GM11168 (cell line): Measurements from ENCODE around the gene PALLD.
"Not testable (repeated sequence)": the region's sequence is repeated elsewhere in the genome, so short reads cannot be mapped to it uniquely, and the experiment has no call there.

Experiments
- in situ Hi-C: fragments of 300-500 bp; cut with MboI; formaldehyde crosslinking; loops from one replicate; pipeline ENCODE4 v1.12.0; 2022; ENCODE audit warnings: low sequenced_read_pairs; ENCODE audit not compliant: unreplicated experiment

The PALLD gene

DNA sequence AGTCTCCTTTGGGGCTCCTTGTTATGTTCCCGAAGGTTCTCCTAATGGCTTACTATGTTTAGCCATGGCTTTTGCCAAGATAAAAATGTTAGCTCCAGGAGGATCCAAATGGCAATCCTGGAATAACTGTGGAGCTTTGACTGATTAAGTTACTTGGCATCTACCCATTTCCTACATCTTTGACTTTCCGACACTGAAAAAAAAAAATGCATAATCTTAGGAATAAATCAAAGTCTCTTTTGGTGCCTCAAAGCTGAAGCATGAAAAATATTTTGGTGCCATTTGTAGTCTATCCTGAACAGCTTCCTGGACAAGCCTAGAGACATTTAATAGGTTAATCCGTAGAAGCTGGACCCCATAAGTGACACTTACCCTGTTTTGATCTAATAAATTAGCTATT is 191.7 kb downstream of the PALLD start:
- in situ Hi-C loops, result no loop called here

DNA sequence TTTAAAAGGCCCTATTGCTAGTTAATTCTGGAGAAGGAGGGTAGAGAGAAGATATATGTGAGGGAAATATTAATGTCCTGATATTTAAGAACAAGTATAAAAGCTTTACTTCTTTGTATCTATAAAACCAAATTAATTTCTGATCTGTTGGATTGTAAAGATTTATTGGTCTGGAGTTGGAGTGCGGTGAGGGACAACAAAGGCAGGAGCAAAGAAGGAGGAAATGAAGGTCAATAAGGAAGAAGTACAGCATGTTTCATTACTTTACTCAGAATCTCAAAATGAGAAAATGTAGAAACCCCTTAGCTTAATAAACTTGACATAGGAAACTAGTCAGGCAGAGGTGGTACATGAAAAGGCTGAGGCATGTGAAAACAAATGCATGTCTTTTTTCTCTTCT is 192.9 kb downstream of the PALLD start:
- in situ Hi-C loops, result no loop called here

DNA sequence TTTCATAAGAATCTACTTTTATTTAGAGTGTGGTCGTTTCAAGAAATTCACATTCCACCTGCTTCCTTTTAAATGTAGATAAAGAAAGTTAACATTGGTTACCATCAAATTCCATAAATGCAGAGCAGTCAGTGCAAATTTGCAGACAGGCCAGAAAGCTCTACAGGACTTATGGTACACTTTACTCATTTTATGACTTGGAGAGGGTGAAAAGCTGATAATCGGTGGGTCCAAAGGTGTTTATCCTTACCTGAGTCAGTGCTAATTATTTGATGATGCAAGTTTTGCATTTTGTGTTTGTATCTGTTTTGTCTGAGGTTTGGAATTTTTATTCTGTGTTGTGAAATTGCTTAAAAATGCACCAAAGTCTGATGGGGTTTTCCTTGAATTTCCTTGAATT is 193.3 kb downstream of the PALLD start:
- in situ Hi-C loops, result no loop called here

DNA sequence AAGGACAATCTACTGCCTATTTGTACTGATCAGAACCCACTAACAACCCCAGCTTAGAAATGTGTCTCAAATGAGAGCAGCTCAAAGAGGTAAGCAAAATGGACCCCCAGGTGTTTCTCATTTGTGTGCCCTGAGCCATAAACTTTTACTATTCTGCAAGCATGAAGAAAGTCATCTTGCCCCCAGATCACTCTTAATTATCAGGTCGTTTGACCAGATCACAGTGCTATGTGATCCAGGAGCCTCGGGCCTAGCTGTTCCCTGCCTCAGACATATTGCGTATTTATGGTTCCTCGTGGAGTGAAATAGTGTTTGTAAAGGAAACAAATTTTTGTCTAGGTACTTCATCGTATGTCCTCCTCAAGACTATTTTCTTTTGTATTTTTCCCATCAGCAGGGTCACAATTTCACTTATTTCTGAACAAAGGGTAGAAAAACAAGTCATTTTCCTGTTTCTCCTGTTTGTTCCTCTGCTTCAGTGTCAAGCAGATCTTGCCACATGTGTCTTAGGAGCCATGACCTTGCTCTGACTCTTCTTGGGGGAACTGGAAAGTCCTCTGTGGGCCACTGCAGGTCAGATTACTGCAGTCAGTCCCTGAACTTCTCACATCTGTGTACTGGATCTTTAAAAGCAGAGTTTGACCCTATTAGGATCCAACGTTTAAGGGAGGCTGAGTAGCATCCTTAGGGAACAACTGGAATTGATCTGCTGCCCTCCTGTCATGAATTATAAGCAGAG is 194.9 kb downstream of the PALLD start:
- in situ Hi-C loops, result no loop called here

DNA sequence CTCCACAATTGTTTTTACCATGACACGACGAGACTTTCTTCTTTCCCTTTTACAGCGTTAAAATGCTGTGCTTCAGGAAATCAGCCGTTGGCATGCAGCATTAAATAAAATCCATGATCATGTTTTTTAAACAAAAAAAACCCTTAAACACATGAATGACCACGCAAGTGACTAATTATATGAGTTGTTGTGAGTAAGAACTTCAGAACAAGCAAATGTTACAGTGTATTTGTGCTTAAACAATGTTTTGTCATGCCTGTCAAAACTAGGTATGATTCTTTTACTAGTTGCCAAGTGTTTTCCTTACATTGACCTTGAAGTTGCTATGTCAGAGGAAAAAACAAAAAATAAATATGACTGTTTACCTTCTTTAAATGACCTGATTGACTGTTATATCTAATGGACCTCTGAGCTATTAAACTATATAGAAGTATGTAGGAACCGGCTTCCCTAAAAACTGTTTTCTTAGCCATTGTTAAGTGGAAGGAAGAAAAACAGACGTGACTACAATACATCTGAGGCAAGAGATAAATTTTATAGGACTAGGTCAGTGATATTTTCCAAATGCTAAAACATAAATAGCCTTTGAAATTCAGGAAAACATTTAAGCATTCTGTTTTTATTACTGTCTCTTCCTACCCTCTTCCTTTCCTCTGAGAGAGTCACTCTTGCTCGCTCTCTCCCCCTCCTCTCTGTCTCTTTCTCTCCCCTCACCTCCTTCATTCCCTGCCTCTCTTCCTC is 197.1 kb downstream of the PALLD start:
- in situ Hi-C loops, result no loop called here

DNA sequence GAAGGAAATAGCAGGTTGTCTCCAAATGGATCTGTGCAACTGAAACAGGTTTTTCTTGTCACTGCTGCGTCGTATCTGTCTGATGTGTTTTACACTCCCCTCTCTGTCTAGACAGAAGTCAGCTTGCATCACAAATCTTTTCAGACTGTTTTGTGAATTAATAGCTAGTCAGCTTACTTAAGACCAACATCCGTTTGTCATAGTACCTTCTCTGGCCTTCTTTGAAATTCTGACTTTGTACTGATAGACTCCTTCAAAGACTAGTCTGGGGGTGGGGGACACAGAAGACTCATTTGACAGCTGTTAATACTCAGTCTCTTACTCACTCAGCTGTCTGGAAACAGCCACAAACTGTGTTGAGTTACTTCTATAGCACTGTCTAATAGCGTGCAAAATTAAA is 197.8 kb downstream of the PALLD start:
- in situ Hi-C loops, result no loop called here

DNA sequence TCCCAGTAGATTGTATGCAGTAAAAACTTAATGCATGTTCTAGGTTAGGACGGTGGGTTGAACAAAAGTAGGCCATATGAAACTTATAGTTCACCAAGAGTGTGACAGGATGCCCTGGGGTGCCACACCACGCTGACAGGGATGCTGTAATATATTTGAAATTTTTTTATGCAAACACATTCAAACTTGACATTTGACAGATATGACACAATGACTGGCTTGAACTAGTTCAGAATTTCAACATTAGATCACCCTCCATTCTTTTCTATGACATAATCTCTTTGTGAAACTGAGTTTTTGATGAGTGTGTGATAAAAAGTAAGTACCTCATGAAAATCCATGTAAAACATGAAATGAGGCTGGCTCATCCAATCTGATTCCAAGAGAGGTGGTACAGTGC is 198.4 kb downstream of the PALLD start:
- in situ Hi-C loops, result no loop called here

DNA sequence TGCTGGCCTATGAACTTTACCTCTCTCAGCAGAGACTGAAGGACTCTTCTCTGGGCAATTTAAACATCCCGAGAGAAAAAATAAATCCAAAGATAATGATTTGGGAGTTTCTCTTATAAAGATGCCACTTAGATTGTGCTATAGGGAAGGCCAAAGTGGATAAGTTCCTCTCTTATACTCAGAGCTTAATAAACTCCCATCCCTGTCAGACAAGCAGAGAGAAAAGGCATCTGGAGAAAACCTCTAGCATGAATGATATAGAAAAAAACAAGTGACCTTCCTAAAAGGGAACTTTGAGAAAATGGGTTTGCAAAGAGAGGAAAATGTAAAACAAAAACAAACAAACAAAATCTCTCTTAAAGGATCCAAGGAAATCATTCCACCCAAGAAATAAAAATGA is 199.4 kb downstream of the PALLD start:
- in situ Hi-C loops, result no loop called here

DNA sequence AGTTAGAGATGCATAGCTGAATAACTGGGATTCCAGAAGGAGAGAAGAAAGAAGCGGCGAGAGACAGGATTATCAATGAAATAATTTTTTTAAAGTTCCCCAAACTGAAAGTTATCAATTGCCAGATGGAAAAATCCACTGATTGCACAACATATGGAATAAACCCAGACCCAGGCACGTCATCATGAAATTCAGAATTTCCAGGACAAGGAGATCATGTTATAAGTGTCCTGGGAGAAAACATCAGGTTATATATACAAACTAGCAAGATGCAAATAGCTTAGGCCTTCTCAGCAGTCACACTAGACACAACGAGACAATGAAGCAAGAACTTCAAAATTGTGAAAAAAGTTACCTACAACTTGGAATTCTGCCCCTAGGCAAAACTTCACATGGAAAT is 200.0 kb downstream of the PALLD start:
- in situ Hi-C loops, result no loop called here

DNA sequence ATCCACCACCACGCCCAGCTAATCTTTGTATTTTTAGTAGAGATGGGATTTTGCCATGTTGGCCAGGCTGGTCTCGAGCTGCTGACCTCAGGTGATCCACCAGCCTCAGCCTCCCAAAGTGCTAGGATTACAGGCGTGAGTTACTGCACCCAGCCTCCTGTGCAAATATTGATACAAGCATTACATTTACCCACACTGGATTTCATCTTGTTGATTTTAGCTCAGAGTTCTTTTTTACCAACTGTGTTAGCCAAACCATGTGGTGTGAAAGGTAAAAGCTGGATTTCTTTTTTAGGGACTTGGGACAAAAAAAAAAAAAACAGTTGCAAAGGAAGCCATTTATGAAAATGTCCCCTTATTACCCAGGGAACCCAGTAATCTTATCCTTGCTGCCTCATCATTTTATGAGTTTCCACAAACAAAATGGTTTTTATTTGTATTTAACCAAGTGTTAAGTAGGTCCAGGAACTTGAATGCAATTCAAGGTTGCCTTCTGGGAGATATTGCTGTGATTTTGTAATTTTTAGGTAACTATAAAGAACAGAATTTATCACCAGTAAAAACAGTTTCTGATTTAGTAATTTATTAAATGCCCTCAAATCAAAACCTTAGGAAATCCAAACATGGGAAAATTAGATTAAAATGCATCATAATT is 202.5 kb downstream of the PALLD start:
- in situ Hi-C loops, result no loop called here

DNA sequence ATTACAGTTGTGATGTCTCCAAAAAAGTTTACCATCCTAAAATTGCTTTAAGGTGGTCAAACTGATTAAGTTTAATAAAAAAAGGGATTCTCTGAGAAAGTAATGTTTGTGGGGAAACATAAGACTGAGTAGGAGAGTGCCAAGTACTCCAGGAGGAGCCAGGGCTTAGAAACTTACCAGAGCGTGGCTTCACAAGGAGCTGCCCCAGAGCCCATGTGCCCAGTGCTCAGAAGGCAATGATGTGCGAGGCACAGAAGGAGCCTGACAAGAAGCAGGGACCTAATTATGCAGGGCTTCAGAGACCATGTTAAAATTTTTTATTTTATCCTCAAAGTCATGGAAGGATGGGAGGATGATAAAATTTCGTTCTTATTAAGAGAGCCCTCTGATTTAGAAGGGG is 204.2 kb downstream of the PALLD start:
- in situ Hi-C loops, result no loop called here

DNA sequence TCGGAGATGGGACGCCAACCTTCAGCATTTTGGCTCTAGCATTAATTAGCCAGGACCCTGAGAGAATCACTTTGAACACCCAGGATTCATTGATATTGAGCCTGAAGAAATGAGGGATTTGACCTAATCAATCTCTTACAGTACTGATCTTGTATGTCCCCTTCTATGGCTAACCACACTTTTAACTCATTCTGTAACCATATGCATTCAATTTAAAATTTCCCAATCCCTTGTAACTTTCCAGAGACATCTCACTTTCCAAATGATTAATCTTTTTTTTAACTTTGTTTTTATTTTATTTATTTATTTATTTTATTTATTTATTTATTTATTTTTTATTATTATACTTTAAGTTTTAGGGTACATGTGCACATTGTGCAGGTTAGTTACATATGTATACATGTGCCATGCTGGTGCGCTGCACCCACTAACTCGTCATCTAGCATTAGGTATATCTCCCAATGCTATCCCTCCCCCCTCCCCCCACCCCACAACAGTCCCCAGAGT is 205.8 kb downstream of the PALLD start:
- in situ Hi-C loops, result not testable (repeated sequence)

DNA sequence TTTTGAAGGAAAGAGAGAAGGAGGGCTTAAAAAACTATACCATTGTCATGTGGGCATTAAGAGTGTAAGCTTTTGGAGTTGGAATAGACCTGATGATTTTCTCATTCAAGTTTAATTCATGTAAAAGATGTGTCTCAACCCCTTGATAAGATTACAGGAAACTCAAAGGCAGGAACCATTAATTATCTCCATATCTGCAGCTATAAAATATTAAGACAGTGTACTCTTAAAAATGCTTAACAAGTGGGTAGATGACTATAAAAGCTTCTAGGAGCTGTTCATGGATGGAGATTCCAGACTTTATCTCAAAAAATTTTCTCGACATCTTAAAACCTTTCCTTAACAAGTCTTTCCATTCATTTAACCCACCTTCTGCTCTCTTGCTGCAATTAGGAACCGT is 208.3 kb downstream of the PALLD start:
- in situ Hi-C loops, result no loop called here

DNA sequence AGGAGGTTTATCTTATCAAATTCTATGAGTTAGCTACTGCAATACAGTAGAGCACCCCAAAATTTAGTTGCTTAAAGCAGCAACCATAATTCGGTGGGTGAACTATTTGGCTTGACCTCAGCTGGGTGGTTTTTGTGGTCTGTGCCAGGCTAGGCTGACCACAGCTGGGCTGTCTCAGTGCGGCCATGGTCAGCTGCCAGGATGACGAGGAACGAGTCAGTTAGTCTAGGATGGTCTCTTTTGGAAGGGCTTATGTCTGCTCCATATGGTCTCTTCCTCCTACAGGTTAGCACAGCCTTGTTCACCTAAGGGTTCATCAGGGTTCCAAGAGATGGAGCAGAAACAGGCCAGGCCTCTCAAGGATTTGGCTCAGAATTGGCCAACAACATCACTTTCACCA is 210.4 kb downstream of the PALLD start:
- in situ Hi-C loops, result no loop called here

DNA sequence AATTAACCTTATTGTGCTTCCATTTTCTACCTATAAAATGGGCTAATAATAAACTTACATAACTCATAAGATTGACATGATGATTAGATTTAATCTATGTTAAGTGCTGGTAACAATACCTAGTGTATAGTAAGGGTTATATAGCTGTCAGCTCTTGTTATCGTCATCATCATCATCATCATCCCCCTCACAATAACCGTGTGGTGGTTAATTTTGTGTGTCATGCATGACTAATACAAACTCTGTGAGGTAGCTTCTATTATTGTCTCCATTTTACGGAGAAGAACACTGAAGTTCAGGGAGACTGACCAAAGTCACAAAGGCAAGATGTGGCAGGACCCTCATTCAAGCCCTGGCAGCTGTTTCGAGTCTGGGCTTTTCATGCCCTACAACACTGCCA is 211.3 kb downstream of the PALLD start:
- in situ Hi-C loops, result no loop called here

DNA sequence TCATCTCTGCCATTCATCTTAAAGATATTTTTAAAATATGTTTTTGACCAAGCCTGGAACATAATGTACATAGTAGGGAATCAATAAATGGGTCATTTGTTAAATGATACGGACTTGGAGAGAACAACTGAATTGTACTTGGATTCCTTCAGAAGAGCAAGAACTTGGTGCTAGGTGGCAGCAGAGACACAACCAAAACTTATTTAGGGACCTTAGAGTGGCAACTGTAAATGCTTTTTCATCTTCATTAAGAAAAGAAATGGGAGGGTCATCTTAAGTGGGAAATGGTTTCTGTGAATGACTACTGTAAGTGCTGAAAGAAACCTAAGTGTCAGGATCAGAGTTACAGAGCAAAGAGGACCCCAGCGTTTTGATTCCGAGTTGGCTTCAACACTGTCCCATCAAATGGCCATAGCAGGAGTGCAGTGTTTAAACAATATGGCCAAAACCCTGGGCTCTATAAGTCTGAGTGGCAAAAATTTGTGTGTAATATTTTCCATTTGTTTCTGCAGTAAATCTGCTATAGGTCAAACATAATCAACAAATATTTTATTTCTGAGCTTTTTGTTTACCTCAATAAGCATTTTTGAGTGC is 213.6 kb downstream of the PALLD start:
- in situ Hi-C loops, result no loop called here

DNA sequence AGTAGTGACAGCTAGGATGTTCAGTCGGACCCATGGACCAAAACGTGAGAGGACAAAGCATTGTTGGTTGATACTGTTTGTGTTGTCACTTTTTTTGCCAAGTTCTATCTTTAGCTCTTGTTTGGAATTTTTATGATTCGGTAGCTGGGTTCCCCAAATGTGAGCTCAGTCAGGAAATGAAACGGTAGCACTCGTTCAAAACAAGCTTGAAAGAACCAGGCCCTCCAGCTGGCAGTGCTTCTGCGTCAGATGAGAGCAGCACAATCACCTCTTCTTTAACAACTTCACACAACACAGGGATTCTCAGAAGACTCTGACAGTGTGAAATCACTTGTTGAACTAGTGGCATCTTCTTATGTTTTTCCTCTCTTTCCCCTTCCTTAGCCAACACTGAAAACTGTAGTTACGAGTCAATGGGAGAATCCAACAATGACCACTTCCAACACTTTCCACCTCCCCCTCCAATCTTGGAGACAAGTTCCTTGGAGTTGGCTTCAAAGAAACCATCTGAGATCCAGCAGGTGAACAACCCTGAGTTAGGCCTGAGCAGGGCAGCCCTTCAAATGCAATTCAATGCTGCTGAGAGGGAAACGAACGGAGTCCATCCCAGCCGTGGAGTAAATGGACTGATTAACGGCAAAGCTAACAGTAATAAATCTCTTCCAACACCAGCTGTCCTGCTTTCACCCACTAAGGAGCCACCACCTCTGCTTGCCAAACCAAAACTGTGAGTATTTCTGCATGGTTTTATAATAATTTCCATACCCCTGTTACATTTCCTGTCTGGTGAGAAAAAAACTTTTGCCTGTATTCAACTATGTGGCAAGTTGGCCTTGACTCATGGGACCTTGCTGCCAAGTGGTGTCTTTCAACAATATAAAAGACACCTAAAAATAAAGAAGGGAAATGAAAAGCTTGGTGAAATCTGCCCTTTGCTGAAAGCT is 214.6 kb downstream of the PALLD start:
- in situ Hi-C loops, result no loop called here

DNA sequence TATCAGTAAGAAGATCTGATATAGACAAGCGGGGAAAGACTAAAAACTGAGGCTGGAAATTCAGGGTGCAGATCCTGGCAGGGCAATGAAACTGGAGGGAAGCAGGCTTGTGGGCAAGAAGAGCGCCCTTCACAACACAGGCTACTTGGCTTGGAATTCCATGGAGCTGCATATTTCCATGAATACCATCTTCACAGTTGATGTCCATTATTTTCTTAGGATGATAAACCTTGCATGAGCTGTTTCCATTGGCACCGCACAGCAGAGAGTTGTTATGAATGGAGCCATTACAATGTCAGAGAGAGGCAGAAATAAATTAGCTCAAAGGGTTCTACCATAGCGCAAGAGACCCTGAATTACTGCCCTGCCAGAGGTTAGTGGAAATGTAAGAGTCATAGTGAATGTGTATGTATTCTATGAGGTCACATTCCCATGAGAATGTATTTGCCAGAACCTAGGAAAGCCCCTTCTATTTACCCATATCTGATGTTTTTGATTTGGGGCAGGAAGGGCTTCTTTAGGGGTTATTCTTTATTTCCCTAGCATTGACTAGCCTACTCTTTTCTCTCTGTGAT is 215.6 kb downstream of the PALLD start:
- in situ Hi-C loops, result no loop called here

DNA sequence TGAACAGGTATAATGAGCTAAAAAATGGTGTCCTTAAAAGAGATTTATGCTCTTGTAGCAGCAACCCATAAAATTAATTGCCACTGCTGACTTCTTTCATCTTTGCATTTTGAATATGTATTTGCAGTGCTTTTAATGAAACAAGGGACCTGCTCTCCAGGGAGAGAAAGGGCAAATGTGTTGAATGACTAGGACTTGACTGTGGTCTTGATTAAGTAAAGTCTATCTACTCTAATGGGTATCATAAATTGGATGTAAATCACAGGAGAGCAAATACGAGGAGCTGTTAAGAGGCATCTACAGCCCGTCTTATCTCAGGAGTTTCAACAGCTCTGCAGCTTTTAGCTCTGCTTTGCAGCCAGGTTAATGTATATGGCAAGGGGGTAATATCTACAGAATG is 216.4 kb downstream of the PALLD start:
- in situ Hi-C loops, result no loop called here

DNA sequence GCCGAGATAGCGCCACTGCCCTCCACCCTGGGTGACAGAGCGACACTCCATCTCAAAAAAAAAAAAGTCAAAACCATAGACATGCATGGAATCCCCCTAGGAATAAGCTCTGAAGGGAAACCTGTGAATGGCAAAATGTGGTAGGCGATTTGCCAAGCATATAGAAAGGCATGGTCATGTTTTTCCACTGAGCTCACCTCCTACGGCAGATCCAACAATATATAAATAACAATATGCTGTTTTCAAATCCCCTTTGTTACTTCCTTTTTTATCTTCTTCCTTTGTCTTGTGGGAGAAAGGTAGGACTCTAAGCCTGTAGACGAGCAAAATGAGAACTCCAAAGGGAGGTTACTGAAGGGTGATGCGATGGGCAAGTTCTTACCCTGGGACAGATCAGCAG is 219.0 kb downstream of the PALLD start:
- in situ Hi-C loops, result no loop called here
